ENCODE data around the gene CBX3. TPM values are rescaled to one million over a fixed set of nuclear protein-coding genes. Genes with fewer than 3 reads are reported as not detected.

CBX3 gene
- total RNA-seq, 1 donor from 2014 or later, result 360 TPM

GRCh38 chr7:26169271-26169670 lies 32.3 kb upstream of the CBX3 start:
- Histone ChIP-seq H4K20me1 (ENCODE audit: low read depth) (no peaks in the 10 kb centered on the region), H3K9ac (no peak overlapping the region)

GRCh38 chr7:26170663-26171062 lies 30.9 kb upstream of the CBX3 start:
- H3K27ac ChIP-seq, result no peak overlapping the region
- peaks cover 2% of the 10 kb centered on the region for H3K27me3 Mint-ChIP-seq (ENCODE audit: insufficient read depth, low read depth)
- peaks cover 4% of the 10 kb centered on the region for H3K4me1 Mint-ChIP-seq
- H3F3A ChIP-seq (ENCODE audit: low read depth), result no peaks in the 10 kb centered on the region
- TF ChIP-seq CTCF (IDR thresholded peaks at IDR 0.05), result no peak
- TF ChIP-seq EZH2 (IDR thresholded peaks at IDR 0.05), result no peak
- no peak for TF ChIP-seq EZH2phosphoT487 (IDR thresholded peaks at IDR 0.05)
- peaks cover 3% of the 10 kb centered on the region for H3K9me3 Mint-ChIP-seq
- H3K9me3 ChIP-seq (ENCODE audit: low read depth), result no peaks in the 10 kb centered on the region
- no peak overlapping the region for H3K4me2 ChIP-seq
- H3K79me2 ChIP-seq (ENCODE audit: low read depth), result no peaks in the 10 kb centered on the region
- no peaks in the 10 kb centered on the region for H3K36me3 ChIP-seq
- no peak overlapping the region for H2AFZ ChIP-seq (replicated peaks)
- H3K4me3 ChIP-seq, result no peak overlapping the region
- DNase-seq (ENCODE audit: low spot score), result no peak
- H3K27ac Mint-ChIP-seq, result no peak overlapping the region
- H3K27me3 ChIP-seq, result no peaks in the 10 kb centered on the region
- peaks cover 3% of the 10 kb centered on the region for H3K36me3 Mint-ChIP-seq
- no peak overlapping the region for H3K4me3 Mint-ChIP-seq
- no peaks in the 10 kb centered on the region for H4K20me1 ChIP-seq (ENCODE audit: low read depth)
- H3K9ac ChIP-seq, result no peak overlapping the region
- no peaks in the 10 kb centered on the region for H3K4me1 ChIP-seq

More at GRCh38 chr7:26169271-26169670, 32.3 kb upstream of the CBX3 start:
- H3K4me1 ChIP-seq, result no peaks in the 10 kb centered on the region
- H3K27ac ChIP-seq, result no peak overlapping the region
- no peak overlapping the region for H2AFZ ChIP-seq (replicated peaks)
- H3F3A ChIP-seq (ENCODE audit: low read depth), result no peaks in the 10 kb centered on the region
- H3K27me3 Mint-ChIP-seq (ENCODE audit: insufficient read depth, low read depth), result peaks cover 2% of the 10 kb centered on the region
- no peak overlapping the region for H3K4me3 ChIP-seq
- H3K79me2 ChIP-seq (ENCODE audit: low read depth), result no peaks in the 10 kb centered on the region
- DNase-seq (ENCODE audit: low spot score), result no peak
- peaks cover 3% of the 10 kb centered on the region for H3K36me3 Mint-ChIP-seq
- H3K27me3 ChIP-seq, result no peaks in the 10 kb centered on the region
- H3K4me1 Mint-ChIP-seq, result peaks cover 4% of the 10 kb centered on the region
- no peaks in the 10 kb centered on the region for H3K9me3 ChIP-seq (ENCODE audit: low read depth)
- no peak overlapping the region for H3K4me3 Mint-ChIP-seq
- no peaks in the 10 kb centered on the region for H3K9me3 Mint-ChIP-seq
- no peak overlapping the region for H3K27ac Mint-ChIP-seq
- no peaks in the 10 kb centered on the region for H3K36me3 ChIP-seq
- no peak overlapping the region for H3K4me2 ChIP-seq
- TF ChIP-seq EZH2 (IDR thresholded peaks at IDR 0.05), result no peak
- no peak for TF ChIP-seq CTCF (IDR thresholded peaks at IDR 0.05)
- TF ChIP-seq EZH2phosphoT487 (IDR thresholded peaks at IDR 0.05), result no peak

- peaks cover 6% of the 10 kb centered on the region for H3K36me3 Mint-ChIP-seq
- Histone ChIP-seq H4K20me1 (ENCODE audit: low read depth) (no peaks in the 10 kb centered on the region), H3K4me3 (no peak overlapping the region), H3K27me3 (no peaks in the 10 kb centered on the region), H3F3A (ENCODE audit: low read depth) (no peaks in the 10 kb centered on the region), H3K9ac (no peak overlapping the region), H3K4me2 (no peak overlapping the region), H2AFZ (replicated peaks) (no peak overlapping the region), H3K27ac (no peak overlapping the region), H3K4me1 (no peaks in the 10 kb centered on the region), H3K79me2 (ENCODE audit: low read depth) (no peaks in the 10 kb centered on the region), H3K36me3 (no peaks in the 10 kb centered on the region), H3K9me3 (ENCODE audit: low read depth) (no peaks in the 10 kb centered on the region)
- TF ChIP-seq EZH2phosphoT487 (IDR thresholded peaks at IDR 0.05) (no peak), CTCF (IDR thresholded peaks at IDR 0.05) (no peak), EZH2 (IDR thresholded peaks at IDR 0.05) (no peak)
- H3K4me3 Mint-ChIP-seq, result no peak overlapping the region
- H3K4me1 Mint-ChIP-seq, result peaks cover 4% of the 10 kb centered on the region
- peaks cover 5% of the 10 kb centered on the region for H3K9me3 Mint-ChIP-seq
- H3K27ac Mint-ChIP-seq, result no peak overlapping the region
- DNase-seq (ENCODE audit: low spot score), result no peak
- H3K27me3 Mint-ChIP-seq (ENCODE audit: insufficient read depth, low read depth), result peaks cover 2% of the 10 kb centered on the region
These were observed 29.9 kb upstream of the CBX3 start for GRCh38 chr7:26171601-26172000.

All from neural progenitor cell (in vitro differentiated cells).